ENCODE data around the gene CAPN15.
"Not testable (repeated sequence)": the region's sequence is repeated elsewhere in the genome, so short reads cannot be mapped to it uniquely, and the experiment has no call there.

Gene CAPN15

GRCh38 chr16:507527-507926, 20.0 kb upstream of the CAPN15 start:
- DNase-seq: not testable (repeated sequence)

GRCh38 chr16:507996-508395, 19.5 kb upstream of the CAPN15 start:
- no peak for DNase-seq

GRCh38 chr16:508884-509736, 18.4 kb upstream of the CAPN15 start:
- DNase-seq: peak; percentile 54

- DNase-seq: no peak
These were observed 17.3 kb upstream of the CAPN15 start for GRCh38 chr16:510066-510825.

GRCh38 chr16:512802-513201, 14.7 kb upstream of the CAPN15 start:
- no peak for DNase-seq

- DNase-seq: no peak
These were observed 13.6 kb upstream of the CAPN15 start for GRCh38 chr16:513950-514349.

GRCh38 chr16:515175-515938, 12.2 kb upstream of the CAPN15 start:
- DNase-seq: peak; percentile 22

- no peak for DNase-seq
These were observed 11.6 kb upstream of the CAPN15 start for GRCh38 chr16:515939-516226.

GRCh38 chr16:516301-516700, 11.2 kb upstream of the CAPN15 start:
- DNase-seq: no peak

- DNase-seq: no peak
These were observed 8.7 kb upstream of the CAPN15 start for GRCh38 chr16:518858-519257.

- DNase-seq: no peak
These were observed 8.1 kb upstream of the CAPN15 start for GRCh38 chr16:519425-519824.

GRCh38 chr16:519841-520687, 7.4 kb upstream of the CAPN15 start:
- DNase-seq: no peak

GRCh38 chr16:520847-521246, 6.7 kb upstream of the CAPN15 start:
- DNase-seq: no peak

- no peak for DNase-seq
These were observed 5.9 kb upstream of the CAPN15 start for GRCh38 chr16:521381-522210.

- DNase-seq: no peak
These were observed 5.0 kb upstream of the CAPN15 start for GRCh38 chr16:522320-523096.

- no peak for DNase-seq
These were observed 4.3 kb upstream of the CAPN15 start for GRCh38 chr16:523097-523741.

- DNase-seq: no peak
These were observed 3.1 kb upstream of the CAPN15 start for GRCh38 chr16:524274-525040.

- no peak for DNase-seq
These were observed 2.4 kb upstream of the CAPN15 start for GRCh38 chr16:525123-525519.

- no peak for DNase-seq
These were observed 1.9 kb upstream of the CAPN15 start for GRCh38 chr16:525520-526180.

Data from SHP77 treated with DMSO at 0.1 percent for 48 hours (cell line).